HUES48 (cell line): Measurements from ENCODE around the gene GALNT7.

Experiments
- H3K27ac ChIP-seq: one replicate; pipeline ENCODE4 v1.7.0; 2013; ENCODE audit warnings: low read depth, low read length, inconsistent platforms
- H3K27me3 ChIP-seq: 2 replicates; pipeline ENCODE4 v1.6.1; 2013; ENCODE audit warnings: mild to moderate bottlenecking, low read length; ENCODE audit not compliant: control insufficient read depth, insufficient read depth
- H3K36me3 ChIP-seq: 2 replicates; pipeline ENCODE4 v1.6.1; 2013; ENCODE audit warnings: low read length; ENCODE audit not compliant: control insufficient read depth, insufficient read depth
- H3K4me1 ChIP-seq: 2 replicates; pipeline ENCODE4 v1.6.1; 2013; ENCODE audit warnings: mild to moderate bottlenecking, low read length; ENCODE audit not compliant: control insufficient read depth, insufficient read depth
- H3K4me3 ChIP-seq: 2 replicates; pipeline ENCODE4 v1.5.1; 2013; ENCODE audit warnings: mild to moderate bottlenecking, low read depth, low read length
- H3K9ac ChIP-seq: 2 replicates; pipeline ENCODE4 v1.6.1; 2013; ENCODE audit warnings: mild to moderate bottlenecking, low read depth, low read length, moderate library complexity
- H3K9me3 ChIP-seq: 2 replicates; pipeline ENCODE4 v1.6.1; 2013; ENCODE audit warnings: low read length; ENCODE audit not compliant: control insufficient read depth, insufficient read depth

Gene GALNT7

DNA sequence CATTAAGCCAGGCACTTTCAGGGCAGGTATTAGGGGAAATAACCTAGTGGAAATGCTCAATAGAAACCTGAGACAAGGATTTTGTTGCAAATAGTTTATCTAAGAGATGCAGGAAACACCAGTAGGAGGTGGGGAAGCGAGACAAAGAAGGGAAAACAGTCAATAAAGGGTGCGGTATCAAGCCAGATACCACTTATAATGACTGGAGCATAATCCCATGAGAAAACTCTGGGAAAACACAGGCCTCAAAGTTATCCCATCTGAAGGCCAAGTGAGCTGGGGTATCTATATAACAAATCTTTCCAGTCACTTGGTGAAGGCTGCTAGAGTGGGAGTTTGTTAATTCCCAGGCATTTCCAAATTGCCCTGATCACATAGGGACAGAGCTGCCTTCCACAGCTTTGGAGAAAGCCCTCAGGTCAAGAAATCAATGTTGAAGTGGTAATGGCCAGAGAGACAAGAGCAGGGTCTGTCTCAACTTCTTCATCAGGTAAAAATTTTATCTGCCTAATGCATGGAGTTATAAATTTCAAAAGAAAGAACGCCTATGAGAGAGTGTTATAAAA, 175.3 kb downstream of the GALNT7 start:
- Histone ChIP-seq H3K4me3 (no peak overlapping the region), H3K27me3 (no peaks in the 10 kb centered on the region), H3K27ac (peak overlapping the region; percentile 52), H3K36me3 (no peaks in the 10 kb centered on the region), H3K9ac (no peak overlapping the region), H3K4me1 (peaks cover 22% of the 10 kb centered on the region), H3K9me3 (no peaks in the 10 kb centered on the region; the same call in 1 of the 2 replicates)

- Histone ChIP-seq H3K9me3 (no peaks in the 10 kb centered on the region; the same call in 1 of the 2 replicates), H3K27ac (no peak overlapping the region), H3K36me3 (no peaks in the 10 kb centered on the region), H3K9ac (no peak overlapping the region), H3K4me3 (no peak overlapping the region), H3K4me1 (peaks cover 22% of the 10 kb centered on the region), H3K27me3 (no peaks in the 10 kb centered on the region)
These were observed 177.0 kb downstream of the GALNT7 start for GRCh38 chr4:173345648-173346047.

- Histone ChIP-seq H3K4me1 (peaks cover 22% of the 10 kb centered on the region), H3K9ac (no peak overlapping the region), H3K27ac (no peak overlapping the region), H3K4me3 (no peak overlapping the region), H3K9me3 (no peaks in the 10 kb centered on the region; the same call in 1 of the 2 replicates), H3K36me3 (no peaks in the 10 kb centered on the region), H3K27me3 (no peaks in the 10 kb centered on the region)
These were observed 177.5 kb downstream of the GALNT7 start for GRCh38 chr4:173346074-173346473.

- no peak overlapping the region for H3K4me3 ChIP-seq
- no peaks in the 10 kb centered on the region for H3K27me3 ChIP-seq
- no peak overlapping the region for H3K27ac ChIP-seq
- no peak overlapping the region for H3K9ac ChIP-seq
- H3K4me1 ChIP-seq, result peaks cover 22% of the 10 kb centered on the region
- H3K36me3 ChIP-seq, result no peaks in the 10 kb centered on the region
- no peaks in the 10 kb centered on the region; the same call in 1 of the 2 replicates for H3K9me3 ChIP-seq
These were observed 178.9 kb downstream of the GALNT7 start for GRCh38 chr4:173347467-173347866.

- Histone ChIP-seq H3K9ac (no peak overlapping the region), H3K36me3 (no peaks in the 10 kb centered on the region), H3K4me3 (no peak overlapping the region), H3K27me3 (no peaks in the 10 kb centered on the region), H3K9me3 (no peaks in the 10 kb centered on the region), H3K27ac (no peak overlapping the region), H3K4me1 (no peaks in the 10 kb centered on the region; the same call in 1 of the 2 replicates)
These were observed 189.3 kb downstream of the GALNT7 start for GRCh38 chr4:173357939-173358338.

DNA sequence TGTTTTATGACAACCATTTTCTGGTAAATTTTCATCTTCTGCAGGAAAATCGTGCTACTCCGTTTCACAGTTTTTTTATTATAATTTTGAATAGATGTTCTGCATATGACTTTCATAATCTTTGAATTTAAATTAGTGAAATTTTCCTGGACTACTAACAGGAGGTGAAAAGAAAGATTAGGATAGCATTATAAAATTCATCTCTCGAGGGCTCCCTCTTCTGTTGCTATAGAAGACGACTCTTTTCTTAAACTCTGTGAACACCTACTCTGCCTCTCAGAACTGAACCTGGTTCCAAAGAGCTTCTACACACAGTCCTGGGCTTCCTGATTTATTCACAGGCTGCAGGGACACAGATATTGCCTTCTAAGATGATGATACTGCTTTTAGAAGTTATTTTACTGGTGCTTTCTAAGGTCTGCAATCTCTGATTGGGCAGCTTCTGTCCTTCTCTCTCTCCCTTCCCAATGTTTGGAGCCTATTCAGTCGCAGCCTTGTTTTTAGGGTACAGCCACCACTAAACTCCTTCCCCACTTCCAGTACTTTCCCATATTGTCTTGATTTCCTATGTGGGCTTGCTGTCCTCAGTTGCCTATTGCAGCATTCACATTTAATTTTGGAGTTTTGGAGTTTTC, 192.1 kb downstream of the GALNT7 start:
- Histone ChIP-seq H3K4me3 (no peak overlapping the region), H3K27ac (no peak overlapping the region), H3K4me1 (no peaks in the 10 kb centered on the region; the same call in 1 of the 2 replicates), H3K27me3 (no peaks in the 10 kb centered on the region), H3K9ac (no peak overlapping the region), H3K9me3 (no peaks in the 10 kb centered on the region), H3K36me3 (no peaks in the 10 kb centered on the region)

DNA sequence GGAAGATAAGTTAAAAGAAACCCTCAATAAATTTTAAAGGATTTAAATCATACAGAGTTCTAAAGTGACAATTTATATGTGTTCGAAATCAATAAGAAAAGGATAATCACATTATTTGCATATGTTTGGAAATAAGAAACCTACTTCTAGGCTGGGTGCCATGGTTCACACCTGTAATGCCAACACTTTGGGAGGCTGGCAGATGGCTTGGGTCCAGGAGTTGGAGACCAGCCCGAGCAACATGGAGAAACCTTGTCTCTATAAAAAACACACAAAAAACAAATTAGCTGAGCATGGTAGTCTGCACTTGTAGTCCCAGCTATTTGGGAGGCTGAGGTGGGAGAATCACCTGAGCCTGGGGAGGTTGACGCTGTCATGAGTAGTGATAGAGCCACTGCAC, 194.1 kb downstream of the GALNT7 start:
- Histone ChIP-seq H3K9me3 (no peaks in the 10 kb centered on the region), H3K9ac (no peak overlapping the region), H3K27me3 (no peaks in the 10 kb centered on the region), H3K27ac (no peak overlapping the region), H3K4me3 (no peak overlapping the region), H3K4me1 (no peaks in the 10 kb centered on the region; the same call in 1 of the 2 replicates), H3K36me3 (no peaks in the 10 kb centered on the region)

- Histone ChIP-seq H3K36me3 (no peaks in the 10 kb centered on the region), H3K4me3 (no peak overlapping the region), H3K9me3 (no peaks in the 10 kb centered on the region), H3K4me1 (peaks cover 2% of the 10 kb centered on the region), H3K9ac (no peak overlapping the region), H3K27ac (no peak overlapping the region), H3K27me3 (no peaks in the 10 kb centered on the region)
These were observed 196.9 kb downstream of the GALNT7 start for GRCh38 chr4:173365359-173365996.

DNA sequence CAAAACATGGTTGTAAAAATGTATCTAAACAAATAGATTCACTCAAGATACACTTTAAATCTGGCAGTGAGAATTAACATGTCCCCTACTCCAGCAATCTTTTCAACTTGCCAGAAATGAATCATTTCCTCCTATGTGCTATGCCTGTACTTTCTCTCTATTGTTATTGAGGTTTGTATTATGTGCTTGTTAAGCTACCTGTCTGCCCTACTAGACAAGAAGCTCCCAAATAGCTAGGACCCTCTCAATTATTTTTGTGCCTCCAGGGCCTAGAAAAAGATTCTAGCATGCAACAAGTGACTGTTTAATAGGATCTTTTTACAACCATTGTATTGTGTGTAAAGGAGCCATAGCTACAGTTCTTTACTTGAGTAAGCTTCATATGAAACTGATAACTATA, 198.7 kb downstream of the GALNT7 start:
- no peak overlapping the region for H3K27ac ChIP-seq
- H3K9me3 ChIP-seq, result no peaks in the 10 kb centered on the region
- peaks cover 3% of the 10 kb centered on the region for H3K4me1 ChIP-seq
- no peak overlapping the region for H3K9ac ChIP-seq
- no peak overlapping the region for H3K4me3 ChIP-seq
- no peaks in the 10 kb centered on the region for H3K36me3 ChIP-seq
- no peaks in the 10 kb centered on the region for H3K27me3 ChIP-seq

DNA sequence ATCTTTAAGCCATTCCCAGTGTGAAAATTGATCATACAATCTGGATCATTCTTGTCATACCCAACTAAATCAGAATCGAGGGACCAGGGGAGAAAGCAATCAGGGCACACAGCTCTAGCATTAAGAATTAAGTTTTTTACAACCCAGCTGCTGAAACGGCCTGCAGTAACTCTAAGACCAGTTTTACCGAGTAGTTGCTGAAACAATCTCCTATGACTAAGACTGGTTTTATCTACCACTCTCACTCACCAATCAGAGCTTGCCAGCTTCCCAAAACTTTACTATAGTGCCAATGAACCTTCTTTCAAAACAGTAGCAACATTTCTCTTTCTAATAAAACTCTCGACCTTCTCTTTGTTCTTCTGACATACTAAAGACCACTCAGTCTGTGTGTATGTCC, 199.3 kb downstream of the GALNT7 start:
- no peak overlapping the region for H3K4me3 ChIP-seq
- no peaks in the 10 kb centered on the region for H3K9me3 ChIP-seq
- H3K36me3 ChIP-seq, result no peaks in the 10 kb centered on the region
- H3K27me3 ChIP-seq, result 0 out of 2 replicates have a peak, but pooled peaks cover under 1% of the 10 kb centered on the region
- no peak overlapping the region for H3K27ac ChIP-seq
- H3K9ac ChIP-seq, result no peak overlapping the region
- H3K4me1 ChIP-seq, result peaks cover 7% of the 10 kb centered on the region

- H3K4me1 ChIP-seq, result peaks cover 7% of the 10 kb centered on the region
These were observed 201.5 kb downstream of the GALNT7 start for GRCh38 chr4:173370130-173370476.

More at GRCh38 chr4:173370130-173370476, 201.5 kb downstream of the GALNT7 start:
- Histone ChIP-seq H3K36me3 (no peaks in the 10 kb centered on the region; the same call in 1 of the 2 replicates), H3K9me3 (no peaks in the 10 kb centered on the region), H3K9ac (peak overlapping the region; percentile 7; the same call in 1 of the 2 replicates), H3K4me3 (peak overlapping the region; percentile 94), H3K27ac (peak overlapping the region; percentile 63), H3K27me3 (0 out of 2 replicates have a peak, but pooled peaks cover 2% of the 10 kb centered on the region)
